ENCODE results near the gene TMEM18. TPM values are rescaled to one million over a fixed set of nuclear protein-coding genes. Genes with fewer than 3 reads are reported as not detected.

TMEM18 gene
- total and polyA plus RNA-seq, 2 experiments from 2014 or later, result 35.4 to 47.1 TPM

DNA sequence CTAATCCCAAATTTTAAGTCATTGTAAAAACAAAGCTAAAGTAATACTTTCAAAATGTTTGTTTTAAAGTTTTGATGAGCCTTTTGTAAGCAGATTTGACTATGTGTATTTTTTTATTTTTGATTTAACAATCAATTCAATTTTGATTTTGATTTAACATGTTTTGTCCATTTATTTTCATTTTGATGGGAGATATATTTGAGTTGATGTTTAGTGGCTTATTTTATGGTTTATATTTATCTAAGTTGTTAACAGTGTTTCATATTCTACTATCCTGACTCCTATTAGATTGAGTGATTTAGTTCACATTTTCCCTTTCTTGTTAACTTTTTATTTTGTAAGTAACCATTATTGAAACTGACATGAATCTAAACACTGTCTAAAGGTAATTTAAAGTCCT is 44.7 kb downstream of the TMEM18 start:
- H2AFZ ChIP-seq, result no peak overlapping the region
- no peak overlapping the region for H3K27ac ChIP-seq
- H3K27me3 ChIP-seq, result no peaks in the 10 kb centered on the region

DNA sequence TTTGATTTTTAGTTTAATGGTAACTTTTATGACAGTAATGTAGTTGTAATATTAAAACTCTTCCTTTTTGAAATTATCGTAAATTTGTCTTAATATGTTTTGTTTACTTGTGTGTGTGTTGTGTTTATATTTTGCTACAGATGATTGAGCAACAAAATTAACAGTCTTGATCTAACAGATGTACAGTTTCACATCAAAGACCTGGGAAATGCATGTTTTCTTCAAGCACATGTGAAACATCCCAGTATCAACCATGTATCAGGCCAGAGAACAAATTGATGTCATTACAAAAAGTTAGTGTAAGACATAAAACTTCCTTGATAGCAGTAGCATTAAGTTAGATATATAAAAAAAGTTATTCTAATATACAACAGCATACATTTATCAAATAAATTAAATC is 45.5 kb downstream of the TMEM18 start:
- Histone ChIP-seq H3K79me2 (no peaks in the 10 kb centered on the region), H3K27me3 (no peaks in the 10 kb centered on the region), H3K9me2 (replicated peaks; ENCODE audit: insufficient read depth) (no peaks in the 10 kb centered on the region), H2AFZ (no peak overlapping the region), H3K4me2 (no peak overlapping the region), H3K4me1 (ENCODE audit: insufficient read depth) (no peaks in the 10 kb centered on the region), H3K36me3 (replicated peaks; ENCODE audit: insufficient read depth, low read depth) (no peaks in the 10 kb centered on the region), H3K9me3 (ENCODE audit: low read depth) (no peaks in the 10 kb centered on the region), H3K27ac (no peak overlapping the region), H4K20me1 (ENCODE audit: insufficient read depth, poor library complexity, severe bottlenecking) (no peaks in the 10 kb centered on the region), H3K4me3 (no peak overlapping the region)
- no peak for TF ChIP-seq EZH2 (IDR thresholded peaks at IDR 0.05; ENCODE audit: borderline replicate concordance)
- TF ChIP-seq EZH2phosphoT487 (IDR thresholded peaks at IDR 0.05; ENCODE audit: low read depth, severe bottlenecking, unreplicated experiment), result no peak
- TF ChIP-seq, protein P1, sequence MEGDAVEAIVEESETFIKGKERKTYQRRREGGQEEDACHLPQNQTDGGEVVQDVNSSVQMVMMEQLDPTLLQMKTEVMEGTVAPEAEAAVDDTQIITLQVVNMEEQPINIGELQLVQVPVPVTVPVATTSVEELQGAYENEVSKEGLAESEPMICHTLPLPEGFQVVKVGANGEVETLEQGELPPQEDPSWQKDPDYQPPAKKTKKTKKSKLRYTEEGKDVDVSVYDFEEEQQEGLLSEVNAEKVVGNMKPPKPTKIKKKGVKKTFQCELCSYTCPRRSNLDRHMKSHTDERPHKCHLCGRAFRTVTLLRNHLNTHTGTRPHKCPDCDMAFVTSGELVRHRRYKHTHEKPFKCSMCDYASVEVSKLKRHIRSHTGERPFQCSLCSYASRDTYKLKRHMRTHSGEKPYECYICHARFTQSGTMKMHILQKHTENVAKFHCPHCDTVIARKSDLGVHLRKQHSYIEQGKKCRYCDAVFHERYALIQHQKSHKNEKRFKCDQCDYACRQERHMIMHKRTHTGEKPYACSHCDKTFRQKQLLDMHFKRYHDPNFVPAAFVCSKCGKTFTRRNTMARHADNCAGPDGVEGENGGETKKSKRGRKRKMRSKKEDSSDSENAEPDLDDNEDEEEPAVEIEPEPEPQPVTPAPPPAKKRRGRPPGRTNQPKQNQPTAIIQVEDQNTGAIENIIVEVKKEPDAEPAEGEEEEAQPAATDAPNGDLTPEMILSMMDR (IDR thresholded peaks at IDR 0.05; ENCODE audit: poor library complexity), result no peak
- WGBS (ENCODE audit: low lambda C conversion rate, missing lambda C conversion rate), result 83% methylated on average over 1 of the region's 1 CpG
- no peak for DNase-seq (ENCODE audit: low spot score)

More for the DNA sequence above, 44.7 kb downstream of the TMEM18 start:
- no peaks in the 10 kb centered on the region for H3K79me2 ChIP-seq
- DNase-seq (ENCODE audit: low spot score), result no peak
- no peak overlapping the region for H3K4me3 ChIP-seq
- TF ChIP-seq EZH2 (IDR thresholded peaks at IDR 0.05; ENCODE audit: borderline replicate concordance) (no peak), EZH2phosphoT487 (IDR thresholded peaks at IDR 0.05; ENCODE audit: low read depth, severe bottlenecking, unreplicated experiment) (no peak)
- TF ChIP-seq, protein P1 (IDR thresholded peaks at IDR 0.05; ENCODE audit: poor library complexity), result no peak
- no peaks in the 10 kb centered on the region for H3K9me3 ChIP-seq (ENCODE audit: low read depth)
- no peaks in the 10 kb centered on the region for H3K9me2 ChIP-seq (replicated peaks; ENCODE audit: insufficient read depth)
- H3K36me3 ChIP-seq (replicated peaks; ENCODE audit: insufficient read depth, low read depth), result no peaks in the 10 kb centered on the region
- H3K4me2 ChIP-seq, result no peak overlapping the region
- no peaks in the 10 kb centered on the region for H3K4me1 ChIP-seq (ENCODE audit: insufficient read depth)
- H4K20me1 ChIP-seq (ENCODE audit: insufficient read depth, poor library complexity, severe bottlenecking), result no peaks in the 10 kb centered on the region

GRCh38 chr2:630451-631320 is 46.5 kb downstream of the TMEM18 start:
- Histone ChIP-seq H3K4me2 (no peak overlapping the region), H2AFZ (no peak overlapping the region), H3K9me3 (ENCODE audit: low read depth) (no peaks in the 10 kb centered on the region), H3K9me2 (replicated peaks; ENCODE audit: insufficient read depth) (no peaks in the 10 kb centered on the region), H3K4me1 (ENCODE audit: insufficient read depth) (no peaks in the 10 kb centered on the region), H4K20me1 (ENCODE audit: insufficient read depth, poor library complexity, severe bottlenecking) (no peaks in the 10 kb centered on the region), H3K27ac (no peak overlapping the region), H3K27me3 (no peaks in the 10 kb centered on the region), H3K4me3 (no peak overlapping the region), H3K36me3 (replicated peaks; ENCODE audit: insufficient read depth, low read depth) (no peaks in the 10 kb centered on the region), H3K79me2 (no peaks in the 10 kb centered on the region)
- TF ChIP-seq EZH2 (IDR thresholded peaks at IDR 0.05; ENCODE audit: borderline replicate concordance), result no peak
- no peak for TF ChIP-seq EZH2phosphoT487 (IDR thresholded peaks at IDR 0.05; ENCODE audit: low read depth, severe bottlenecking, unreplicated experiment)
- TF ChIP-seq, protein P1 (IDR thresholded peaks at IDR 0.05; ENCODE audit: poor library complexity), result no peak
- 3% methylated on average over 1 of the region's 1 CpG for WGBS (ENCODE audit: low lambda C conversion rate, missing lambda C conversion rate)
- DNase-seq (ENCODE audit: low spot score), result no peak

All from hepatocyte (in vitro differentiated cells).